Activated CD8-positive, alpha-beta T cell treated with anti-CD3 and anti-CD28 coated beads for 36 hours (primary cell): ENCODE measurements around the gene MAP1A. TPM values are rescaled to one million over a fixed set of nuclear protein-coding genes. Genes with fewer than 3 reads are reported as not detected.

ENCODE experiments used
- ATAC-seq: fragments of 200-7000 bp; cut with Tn5 transposase; one replicate; pipeline ENCODE4 v1.10.0; 2021; ENCODE audit warnings: mild to moderate bottlenecking, moderate library complexity
- CTCF ChIA-PET: fragments of 350-600 bp; sonication (Branson Sonifier 250); formaldehyde crosslinking; loops from one replicate; lab custom pipeline; 2021; ENCODE audit warnings: antibody characterized with exemption; lab: Charles Lee
- POLR2A ChIA-PET: fragments of 350-600 bp; sonication (Branson Sonifier 250); formaldehyde crosslinking; loops from one replicate; lab custom pipeline; 2021; ENCODE audit warnings: antibody characterized with exemption; lab: Charles Lee
- DNase-seq: peaks from one replicate; pipeline ENCODE4 v3.0.0-alpha.2; 2020
- H3K27ac Mint-ChIP-seq: one replicate; pipeline ENCODE4 v1.8.0; 2021; ENCODE audit warnings: mild to moderate bottlenecking, mixed read lengths
- H3K27me3 Mint-ChIP-seq: one replicate; pipeline ENCODE4 v1.8.0; 2021; ENCODE audit warnings: mixed read lengths
- H3K36me3 Mint-ChIP-seq: one replicate; pipeline ENCODE4 v1.8.0; 2021; ENCODE audit warnings: low read depth, mixed read lengths
- H3K4me1 Mint-ChIP-seq: one replicate; pipeline ENCODE4 v1.8.0; 2021; ENCODE audit warnings: low read depth, mixed read lengths
- H3K4me3 Mint-ChIP-seq: one replicate; pipeline ENCODE4 v1.8.0; 2021; ENCODE audit warnings: mild to moderate bottlenecking, moderate library complexity, mixed read lengths
- H3K9me3 Mint-ChIP-seq: one replicate; pipeline ENCODE4 v1.8.0; 2021; ENCODE audit warnings: mixed read lengths
- CTCF ChIP-seq: fragments of 200-600 bp; IDR thresholded peaks from one replicate; pipeline ENCODE4 v1.8.0; 2022; ENCODE audit warnings: antibody characterized with exemption, mild to moderate bottlenecking
- intact Hi-C: fragments of 100-400 bp; cut with micrococcal nuclease; formaldehyde crosslinking; loops from one replicate; pipeline ENCODE4 v1.10.0; 2022
- total RNA-seq, 2 experiments: library from RNA; stranded (reverse); gene quantifications; one replicate each; pipeline ENCODE4 v1.2.3, GENCODE V29; 2021

Gene MAP1A
- total RNA-seq, result under 1 TPM; 0.78 to 0.86 TPM

DNA sequence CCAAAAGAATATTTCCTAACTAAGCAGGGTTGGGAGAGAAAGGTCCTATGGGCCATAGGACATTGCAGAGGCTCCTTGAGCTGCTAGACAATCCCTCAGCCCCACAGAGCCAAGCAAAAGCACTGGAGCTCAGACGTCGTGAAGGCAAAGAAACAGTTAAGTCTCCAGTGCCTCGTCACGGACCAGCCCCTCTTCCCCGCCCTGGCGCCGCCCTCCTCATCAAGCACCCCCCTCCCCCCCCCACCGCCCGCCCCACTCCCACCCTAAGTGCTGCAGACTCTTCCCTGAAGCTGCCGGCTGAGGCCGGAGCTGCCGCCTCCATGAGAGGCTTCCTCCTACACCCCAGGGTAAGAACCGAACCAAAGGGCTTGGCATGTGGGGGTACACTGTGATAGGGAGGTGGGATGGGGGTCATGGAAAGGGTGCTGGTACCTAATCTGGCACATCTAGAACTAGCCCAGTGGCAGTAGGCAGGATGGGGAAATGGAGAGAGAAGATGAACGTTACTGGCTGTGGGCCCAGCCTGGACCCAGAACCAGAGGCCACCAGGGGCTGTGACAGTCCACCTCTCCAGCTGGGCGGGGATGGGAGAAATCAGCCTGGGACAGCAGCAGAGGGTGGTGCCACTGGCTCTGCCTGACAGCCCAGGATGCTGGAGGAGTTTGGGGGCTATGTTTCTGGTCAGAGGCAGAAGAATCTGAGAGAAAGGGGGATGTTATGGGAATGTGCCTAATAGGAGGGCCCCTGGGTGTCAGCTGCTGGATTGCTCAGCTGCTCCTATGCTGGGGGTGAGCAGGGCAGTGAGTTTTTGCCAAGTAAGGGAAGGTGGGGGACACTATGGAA is at the start of gene MAP1A:
MAP1A (plus strand) TSS at position 255 of the 843 bp plus-strand sequence. CDS start 3,866 bp downstream, outside the sequence.
- CTCF ChIA-PET, result interaction anchor here (1.0 to 1.9 kb wide), 3 partner anchors 11 to 101 kb away, joined by 3 to 4 read pairs (median 3); no protein-coding TSS in a partner anchor
- peak; percentile 31 for ATAC-seq
- no peak for TF ChIP-seq CTCF

DNA sequence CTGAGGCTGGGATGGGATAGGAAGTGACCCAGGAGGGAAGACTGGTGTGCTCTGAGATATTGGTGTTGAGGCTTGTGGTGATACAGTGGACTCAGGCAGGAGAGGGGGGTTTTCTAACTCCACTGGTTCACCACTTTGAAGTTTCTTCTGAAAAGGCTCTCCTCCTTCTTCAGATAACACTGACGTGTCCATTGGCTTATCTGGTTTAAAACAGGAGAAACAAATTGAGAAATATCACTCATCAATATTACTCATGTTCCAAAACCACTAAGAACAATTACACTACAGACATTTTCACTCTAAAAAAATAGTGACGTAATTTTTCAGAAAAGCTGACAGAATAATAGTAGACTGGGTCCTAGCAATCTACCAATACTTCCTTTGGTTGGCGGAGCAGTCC is 47.5 kb upstream of the MAP1A start:
- no peaks in the 10 kb centered on the region for H3K9me3 Mint-ChIP-seq
- no peak for TF ChIP-seq CTCF
- intact Hi-C loops, result no loop called here
- CTCF ChIA-PET, result interaction anchor here (0.8 kb wide), 1 partner anchor 12 kb away, joined by 3 read pairs; no protein-coding TSS in a partner anchor
- H3K4me3 Mint-ChIP-seq, result no peak overlapping the region
- POLR2A ChIA-PET, result no interaction called here
- H3K4me1 Mint-ChIP-seq, result peaks cover 3% of the 10 kb centered on the region
- no peaks in the 10 kb centered on the region for H3K27me3 Mint-ChIP-seq
- no peak for DNase-seq
- peaks cover 9% of the 10 kb centered on the region for H3K36me3 Mint-ChIP-seq
- peak; percentile 61 for ATAC-seq
- no peak overlapping the region for H3K27ac Mint-ChIP-seq

More for the DNA sequence above, at the start of gene MAP1A:
- Mint-ChIP-seq H3K27me3 (peaks cover 18% of the 10 kb centered on the region), H3K4me3 (peak within 1 kb of the TSS; percentile 56), H3K27ac (no peak within 1 kb of the TSS), H3K36me3 (no peaks in the 10 kb centered on the region), H3K9me3 (no peaks in the 10 kb centered on the region), H3K4me1 (peaks cover 33% of the 10 kb centered on the region)
- POLR2A ChIA-PET, result interaction anchor here (1.1 to 1.3 kb wide), 2 partner anchors 10 to 15 kb away, joined by 3 read pairs; no protein-coding TSS in a partner anchor
- intact Hi-C loops, result no loop called here
- DNase-seq, result peak; percentile 17

DNA sequence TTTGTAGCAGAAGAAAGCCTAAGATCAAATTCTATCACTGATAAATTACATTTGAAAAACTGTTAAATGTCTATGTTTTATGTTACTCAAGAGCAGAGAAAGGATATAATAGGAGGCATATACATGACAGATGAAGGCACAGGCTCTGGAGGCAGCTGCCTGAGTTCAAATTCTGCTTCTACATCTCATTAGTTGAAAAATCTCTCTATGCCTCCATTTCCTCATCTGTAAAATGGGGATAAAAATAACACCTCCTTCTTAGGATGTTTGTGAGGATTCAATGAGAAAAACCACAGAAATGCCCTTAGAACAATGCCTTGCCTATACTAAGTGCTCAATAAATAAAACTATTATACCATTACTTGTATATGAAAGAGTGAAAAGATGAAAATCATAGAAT is 45.4 kb upstream of the MAP1A start:
- no peaks in the 10 kb centered on the region for H3K9me3 Mint-ChIP-seq
- ATAC-seq (no peak), DNase-seq (no peak)
- ChIA-PET POLR2A (no interaction called here), CTCF (no interaction called here)
- peaks cover 17% of the 10 kb centered on the region for H3K36me3 Mint-ChIP-seq
- peaks cover 3% of the 10 kb centered on the region for H3K4me1 Mint-ChIP-seq
- intact Hi-C loops, result no loop called here
- no peak overlapping the region for H3K27ac Mint-ChIP-seq
- no peak for TF ChIP-seq CTCF
- H3K27me3 Mint-ChIP-seq, result no peaks in the 10 kb centered on the region
- H3K4me3 Mint-ChIP-seq, result no peak overlapping the region

GRCh38 chr15:43473885-43474284 is 43.5 kb upstream of the MAP1A start:
- H3K36me3 Mint-ChIP-seq, result peaks cover 29% of the 10 kb centered on the region
- no peaks in the 10 kb centered on the region for H3K9me3 Mint-ChIP-seq
- POLR2A ChIA-PET, result no interaction called here
- H3K4me1 Mint-ChIP-seq, result peaks cover 3% of the 10 kb centered on the region
- H3K27me3 Mint-ChIP-seq, result no peaks in the 10 kb centered on the region
- CTCF ChIA-PET, result no interaction called here
- no peak for TF ChIP-seq CTCF
- no peak for DNase-seq
- H3K27ac Mint-ChIP-seq, result no peak overlapping the region
- no peak overlapping the region for H3K4me3 Mint-ChIP-seq
- ATAC-seq, result no peak
- intact Hi-C loops, result no loop called here
